HG03378 (cell line): Measurements from ENCODE around the gene PTGIS.
"Not testable (repeated sequence)": the region's sequence is repeated elsewhere in the genome, so short reads cannot be mapped to it uniquely, and the experiment has no call there.

Source experiments
- ATAC-seq: cut with Tn5 transposase; IDR thresholded peaks from one replicate; pipeline ENCODE4 v1.9.1; 2021; ENCODE audit warnings: mild to moderate bottlenecking, moderate library complexity; ENCODE audit not compliant: unreplicated experiment

The PTGIS gene

DNA sequence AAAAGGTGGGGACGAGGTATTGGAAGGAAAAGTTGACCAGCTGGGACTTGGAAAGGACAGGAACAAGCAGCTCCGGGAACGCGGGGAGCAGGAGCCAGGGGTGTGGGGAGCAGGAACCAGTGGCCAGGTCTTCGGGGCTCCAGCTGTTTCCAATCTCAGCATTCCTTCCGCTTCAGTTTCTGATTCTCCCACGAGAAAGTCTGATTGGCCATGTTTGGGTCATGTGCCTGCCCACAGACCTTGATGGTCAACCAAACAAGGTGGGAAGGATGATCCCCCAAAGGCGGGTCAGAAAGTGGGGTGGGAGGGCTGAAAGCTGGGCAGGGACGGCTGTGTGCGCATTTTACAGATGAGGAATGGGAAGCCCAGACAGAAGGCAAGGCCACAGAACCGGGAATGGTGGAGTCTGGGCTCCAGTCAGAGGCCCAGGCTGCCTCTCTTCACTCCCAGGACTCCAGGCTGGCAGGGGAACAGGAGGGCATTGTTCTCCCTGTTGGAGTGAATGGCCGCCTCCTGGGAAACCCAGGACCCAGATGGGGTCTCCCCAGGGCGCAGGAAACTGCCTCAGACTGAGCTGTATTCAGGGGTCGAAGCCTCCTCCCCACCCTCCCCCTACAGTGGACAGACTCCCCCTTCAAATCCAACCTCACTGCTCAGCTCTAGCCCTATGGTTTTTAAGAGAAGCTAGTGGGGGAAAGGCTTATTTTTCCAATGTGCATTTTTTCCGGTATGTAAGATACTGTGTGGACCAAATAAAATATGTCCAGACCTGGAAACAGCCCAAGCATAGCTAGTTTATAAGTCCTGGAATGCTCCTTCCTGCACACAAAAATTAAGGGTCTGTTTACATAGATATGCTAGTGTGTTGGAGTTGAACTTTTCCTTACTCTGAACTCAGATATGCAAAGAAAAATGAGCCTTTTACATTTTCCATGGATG, 12.2 kb upstream of the PTGIS start:
- no peak for ATAC-seq

DNA sequence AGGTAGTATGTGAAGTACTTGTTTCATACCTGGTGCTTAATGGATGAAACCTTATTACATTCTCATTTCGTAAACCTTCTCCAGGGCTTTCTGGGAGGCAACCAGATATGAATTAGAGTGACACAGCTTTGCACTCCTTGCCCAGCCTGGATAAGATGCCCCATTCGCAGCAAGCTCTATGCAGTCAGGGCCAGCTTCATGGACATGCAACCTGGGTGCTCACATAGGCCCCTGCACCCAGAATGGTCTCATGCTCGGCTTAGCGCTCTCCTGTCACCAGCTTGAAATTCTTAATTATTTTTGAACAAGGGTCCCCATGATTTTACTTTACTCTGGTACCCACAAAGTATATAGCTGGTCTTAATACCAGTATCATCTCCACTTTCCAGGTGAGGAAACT, 11.3 kb upstream of the PTGIS start:
- no peak for ATAC-seq

DNA sequence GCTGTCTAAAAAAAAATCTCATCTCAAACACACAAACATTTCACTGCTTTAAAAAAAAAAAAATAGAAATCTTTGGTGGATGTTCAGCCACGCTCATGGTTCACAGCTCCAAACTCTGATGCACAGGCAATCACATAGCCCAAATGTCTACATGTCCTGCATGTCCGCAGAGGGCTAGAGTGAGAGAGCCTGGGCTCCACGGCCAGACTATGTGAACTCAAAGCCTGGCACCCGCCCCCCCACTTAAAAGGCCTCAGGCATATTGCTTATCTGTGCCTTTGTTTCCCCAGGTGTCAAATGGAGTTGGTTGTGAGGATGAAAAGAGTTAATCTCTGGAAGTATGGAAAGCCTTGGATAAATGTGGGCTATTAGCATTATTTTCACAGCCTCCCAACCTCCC, 10.5 kb upstream of the PTGIS start:
- ATAC-seq, result no peak

DNA sequence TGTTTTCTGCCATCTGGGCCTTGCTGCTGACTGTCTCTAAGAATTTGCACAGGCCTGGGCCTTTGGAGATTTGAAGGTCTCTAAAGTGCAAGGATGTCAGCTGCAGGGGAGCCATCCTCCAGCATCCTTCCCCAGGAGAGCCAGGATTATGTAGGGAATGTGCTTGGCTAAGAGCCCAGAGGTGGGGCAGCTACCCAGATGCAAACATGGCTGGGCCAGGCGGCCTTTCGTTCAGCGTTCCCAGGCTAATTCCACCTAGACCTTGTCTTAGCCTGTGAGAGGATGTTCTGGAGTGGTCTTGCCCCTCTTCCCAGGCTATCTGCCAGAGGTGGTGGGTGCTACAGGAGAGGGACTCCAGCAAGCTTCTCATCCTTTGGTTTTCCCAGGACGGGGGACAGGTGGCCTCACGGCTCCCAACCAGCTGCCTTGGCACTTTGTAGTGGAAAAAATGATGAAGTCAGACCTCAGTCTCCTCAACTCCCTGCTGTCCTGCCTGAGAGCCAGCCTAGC, 7.7 kb upstream of the PTGIS start:
- ATAC-seq, result no peak

DNA sequence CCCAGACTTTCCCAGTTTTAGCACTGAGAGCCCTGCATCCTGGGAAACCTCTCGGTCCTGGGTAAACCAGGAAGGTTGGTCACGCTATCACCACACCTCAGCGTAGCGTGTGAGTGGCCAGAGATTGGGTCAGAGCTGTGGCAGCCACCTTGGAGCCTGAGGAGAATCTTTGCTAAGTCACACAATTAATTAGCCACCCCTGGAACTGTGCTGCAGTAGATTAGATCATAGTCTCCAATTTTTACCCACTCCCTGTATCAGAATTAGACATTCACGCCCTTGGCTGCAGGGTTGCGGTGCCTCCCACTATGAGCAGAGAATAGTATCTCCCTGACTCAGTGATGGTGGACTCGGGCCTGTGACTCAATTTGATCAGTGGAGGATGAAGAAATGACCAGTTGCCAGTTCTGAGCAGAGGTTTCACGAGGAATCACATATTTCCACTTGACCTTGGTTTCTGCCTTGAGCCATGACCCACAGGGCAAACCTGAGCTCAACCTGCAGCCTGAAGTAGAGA, 6.0 kb upstream of the PTGIS start:
- no peak for ATAC-seq

DNA sequence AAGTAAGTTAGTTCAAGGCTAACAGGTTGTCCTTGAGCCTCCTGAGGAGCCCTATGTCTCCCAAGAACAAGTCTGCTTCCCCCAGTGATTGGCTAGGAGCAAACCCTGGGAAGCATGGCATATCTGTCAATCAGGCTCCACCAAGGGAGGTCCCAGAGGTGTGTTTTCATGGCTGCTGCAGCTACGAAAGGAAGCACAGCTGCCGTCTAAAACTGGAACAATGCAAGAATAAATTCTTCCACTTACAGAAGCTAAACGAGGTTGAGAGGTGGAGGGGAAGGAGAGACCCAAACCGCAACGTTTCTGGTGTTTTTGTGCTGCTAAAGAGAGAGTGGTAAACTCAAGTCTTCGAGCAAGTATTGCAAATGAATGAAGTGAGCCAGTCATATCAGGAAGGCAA, 4.9 kb upstream of the PTGIS start:
- no peak for ATAC-seq

DNA sequence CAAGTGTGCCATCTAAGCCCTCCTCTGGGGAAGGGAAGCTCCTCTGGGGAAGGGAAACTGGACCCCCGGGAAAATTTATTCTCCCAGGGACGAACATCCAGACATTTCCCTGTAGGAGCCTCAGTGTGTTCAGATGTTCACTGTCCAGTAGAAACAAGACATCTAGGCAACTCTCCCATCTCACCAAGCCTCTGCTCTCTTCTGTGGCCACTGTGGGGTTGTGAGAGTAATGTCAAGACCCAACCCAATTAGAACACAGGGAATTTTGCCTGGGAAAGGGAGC, 3.6 kb upstream of the PTGIS start:
- no peak for ATAC-seq

DNA sequence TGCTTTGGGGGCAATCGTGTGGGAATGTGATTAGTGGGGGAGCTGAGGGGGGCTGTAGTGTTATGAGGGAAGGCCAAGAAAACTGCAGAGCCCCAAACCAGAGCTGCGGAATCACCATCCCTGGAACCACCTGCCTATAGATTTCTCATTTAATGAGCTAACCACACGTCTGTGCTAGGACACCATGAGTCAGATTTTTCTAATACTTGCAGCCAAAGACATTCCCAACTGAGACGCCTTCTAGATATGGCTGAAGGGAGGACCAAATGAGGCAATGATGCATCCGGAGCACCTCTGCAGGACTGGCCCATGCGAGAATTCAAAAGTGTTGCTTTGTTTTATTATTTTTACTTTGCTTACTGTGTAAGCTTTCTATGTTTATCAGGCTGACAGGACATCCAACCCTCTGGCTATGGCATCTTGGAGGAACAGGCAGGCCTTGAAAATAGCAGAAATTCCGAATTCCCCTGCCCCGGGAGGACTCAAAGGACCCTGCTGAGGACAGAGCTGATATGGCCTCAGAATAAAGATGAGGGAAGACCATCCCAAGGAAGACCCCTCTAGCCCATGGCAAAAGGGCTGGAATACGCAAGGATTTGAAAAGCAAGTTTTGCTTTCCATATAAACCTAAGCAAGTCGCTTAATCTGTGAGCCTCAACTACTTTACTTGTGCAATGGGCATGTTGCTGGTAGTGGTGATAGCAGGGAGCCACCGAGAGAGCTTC, 3.1 kb upstream of the PTGIS start:
- no peak for ATAC-seq

DNA sequence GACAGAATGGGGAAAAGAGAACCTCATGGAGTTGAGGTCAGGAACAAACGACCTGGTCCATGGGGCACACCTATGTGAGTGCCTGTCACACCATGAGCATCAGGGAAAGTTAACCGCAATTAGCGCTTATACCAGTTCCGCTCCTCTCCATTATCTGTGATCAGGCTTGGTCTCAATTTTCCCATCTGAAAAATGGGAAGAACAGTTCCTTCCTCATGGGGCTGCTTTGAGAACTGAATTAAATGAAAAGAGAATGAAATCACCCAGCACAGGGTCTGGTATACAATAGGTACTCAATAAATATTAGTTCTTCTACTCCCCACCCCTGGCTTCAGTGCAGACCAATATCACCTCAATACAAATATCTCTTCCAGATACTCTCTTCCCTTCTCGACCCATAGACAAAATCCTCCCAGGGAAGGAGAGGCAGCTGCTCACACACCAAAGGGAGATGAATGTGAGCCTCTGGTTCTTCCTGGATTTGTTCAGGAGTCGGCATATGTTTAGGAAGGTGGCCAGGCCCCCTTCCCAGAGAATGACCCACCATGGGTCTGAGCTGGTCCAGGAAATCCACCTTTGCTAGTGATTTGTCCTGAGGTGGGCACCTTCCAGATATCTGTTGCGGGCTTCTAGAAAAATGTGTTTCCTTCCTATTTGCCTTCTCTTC, 2.4 kb upstream of the PTGIS start:
- ATAC-seq, result no peak

DNA sequence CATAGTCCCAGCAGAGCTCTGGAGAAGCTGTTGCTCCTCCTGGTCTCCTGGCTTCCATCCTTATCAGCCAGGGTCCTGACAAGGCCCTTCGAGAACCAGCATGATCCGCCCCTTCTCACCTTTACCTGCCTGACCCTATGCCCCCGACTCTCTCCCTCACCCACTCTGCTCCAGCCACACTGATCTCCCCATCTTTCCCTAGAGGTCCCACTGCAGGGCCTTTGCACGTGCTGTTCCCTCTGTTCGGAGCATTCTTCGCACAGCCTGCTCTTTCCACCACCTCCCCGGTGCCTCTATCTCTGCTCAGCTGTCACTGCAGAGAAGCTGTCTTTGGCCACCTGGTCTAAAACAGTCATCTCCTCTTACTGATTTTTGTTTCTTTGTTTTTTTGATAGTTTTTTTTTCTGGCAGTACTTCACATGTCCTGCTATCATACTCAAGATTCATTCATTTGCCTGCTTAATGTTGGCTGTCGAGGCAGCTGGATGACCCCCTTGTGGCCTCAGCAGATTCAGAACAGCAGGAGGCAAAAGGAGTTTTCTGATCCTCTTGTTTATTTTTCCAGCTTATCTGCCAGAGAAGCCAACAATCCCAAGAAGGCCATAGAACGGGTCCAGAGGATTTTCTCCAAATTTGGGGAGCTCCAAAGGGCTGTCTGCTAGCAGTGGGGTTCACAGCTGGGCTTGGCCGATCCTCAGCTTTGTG, 1.6 kb upstream of the PTGIS start:
- no peak for ATAC-seq

DNA sequence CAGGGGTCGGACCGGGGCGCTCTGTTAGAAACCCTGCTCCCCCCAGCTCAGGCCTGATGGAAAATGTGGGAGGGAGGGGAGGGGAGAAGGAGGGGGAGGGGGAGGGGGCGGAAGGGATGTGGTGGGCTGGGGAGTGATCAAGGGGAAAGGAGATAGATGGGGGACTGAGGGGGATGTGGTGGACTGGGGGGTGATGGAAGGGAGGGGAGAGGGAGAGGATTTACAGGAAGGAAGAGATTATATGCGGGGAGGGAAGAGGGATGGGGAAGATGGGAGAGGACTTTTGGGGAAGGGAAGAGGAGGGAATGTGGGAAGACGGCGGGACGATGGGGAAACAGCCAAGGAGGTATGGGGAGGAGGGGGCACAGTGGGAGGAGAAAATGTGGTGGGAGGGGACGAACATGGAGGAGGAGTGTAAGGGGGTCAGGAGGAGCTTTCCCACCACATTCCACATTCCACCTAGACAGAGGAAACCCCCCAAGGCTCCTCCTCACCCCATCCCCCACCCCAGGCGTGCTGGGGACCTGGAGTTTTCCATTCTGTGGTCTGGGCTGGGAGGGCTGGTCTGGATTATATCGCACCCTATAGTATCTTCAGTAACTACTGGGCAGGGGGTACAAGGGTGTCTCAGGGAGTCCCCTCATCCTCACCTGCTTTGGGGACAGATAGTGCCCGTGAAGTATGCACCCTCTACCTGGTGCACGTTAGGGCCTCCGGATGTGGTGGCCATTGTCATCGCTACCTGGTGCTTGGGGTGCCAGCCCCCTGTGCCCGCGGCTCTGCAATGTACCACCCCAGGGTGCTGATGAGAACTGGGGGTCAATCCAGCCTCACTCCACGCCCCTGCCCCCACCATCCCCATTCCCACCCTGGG, 578 bp upstream of the PTGIS start:
- no peak for ATAC-seq

DNA sequence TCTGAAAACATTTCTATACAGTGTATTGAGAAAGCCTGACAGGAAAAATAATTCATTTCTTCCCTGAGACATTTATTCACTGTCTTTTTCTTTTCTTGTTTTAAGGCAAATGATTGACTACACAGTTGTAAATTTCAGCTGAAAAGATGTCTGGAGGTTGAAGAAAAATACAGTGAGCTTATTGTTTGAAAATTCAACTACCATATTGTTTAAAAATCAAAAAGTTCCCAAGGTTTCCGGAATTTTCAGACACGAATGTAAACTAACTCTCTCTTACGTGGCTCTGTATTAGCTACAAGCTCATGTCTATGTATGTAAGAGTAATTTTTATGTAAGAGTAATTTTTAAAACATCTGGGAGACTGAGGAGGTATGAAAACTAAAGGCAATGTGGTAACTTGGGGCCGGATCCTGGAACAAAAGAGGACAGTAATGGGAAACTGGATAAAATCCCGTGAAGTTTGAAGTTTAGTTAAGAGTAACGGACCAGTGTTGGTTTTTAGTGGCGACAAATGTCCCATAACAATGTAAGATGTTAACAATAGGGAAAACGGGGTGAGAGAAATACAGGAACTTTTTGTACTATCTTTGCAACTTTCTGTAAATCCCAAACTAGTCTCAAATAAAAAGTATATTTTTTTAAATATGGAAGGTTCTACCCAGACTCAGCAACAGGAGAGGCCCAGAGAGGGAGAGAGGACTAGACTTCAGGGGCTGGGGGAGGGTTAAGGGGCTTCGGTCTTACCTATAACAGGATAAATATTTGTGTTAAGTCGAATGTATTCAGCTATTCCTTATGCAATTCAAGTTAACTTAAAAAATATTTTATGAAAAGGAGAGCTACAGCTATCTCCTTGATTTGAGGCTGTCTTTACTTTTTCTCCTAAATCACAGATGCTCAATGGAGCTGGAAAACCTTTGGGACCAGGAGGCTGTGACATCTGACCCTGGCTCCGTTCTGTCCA, 1.3 kb downstream of the PTGIS start:
- ATAC-seq, result no peak

DNA sequence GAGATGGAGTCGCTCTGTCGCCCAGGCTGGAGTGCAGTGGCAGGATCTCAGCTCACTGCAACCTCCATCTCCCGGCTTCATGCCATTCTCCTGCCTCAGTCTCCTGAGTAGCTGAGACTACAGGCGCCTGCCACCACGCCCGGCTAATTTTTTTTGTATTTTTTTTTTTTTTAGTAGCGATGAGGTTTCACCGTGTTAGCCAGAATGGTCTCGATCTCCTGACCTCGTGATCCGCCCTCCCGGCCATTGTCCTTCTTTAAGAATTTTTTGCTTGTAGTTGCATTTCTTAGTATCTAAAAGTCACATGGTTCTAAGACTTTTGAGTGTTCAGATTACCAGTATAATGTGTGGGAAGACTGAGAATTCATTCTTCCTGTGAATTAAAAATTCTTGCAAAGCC, 2.9 kb downstream of the PTGIS start:
- not testable (repeated sequence) for ATAC-seq

DNA sequence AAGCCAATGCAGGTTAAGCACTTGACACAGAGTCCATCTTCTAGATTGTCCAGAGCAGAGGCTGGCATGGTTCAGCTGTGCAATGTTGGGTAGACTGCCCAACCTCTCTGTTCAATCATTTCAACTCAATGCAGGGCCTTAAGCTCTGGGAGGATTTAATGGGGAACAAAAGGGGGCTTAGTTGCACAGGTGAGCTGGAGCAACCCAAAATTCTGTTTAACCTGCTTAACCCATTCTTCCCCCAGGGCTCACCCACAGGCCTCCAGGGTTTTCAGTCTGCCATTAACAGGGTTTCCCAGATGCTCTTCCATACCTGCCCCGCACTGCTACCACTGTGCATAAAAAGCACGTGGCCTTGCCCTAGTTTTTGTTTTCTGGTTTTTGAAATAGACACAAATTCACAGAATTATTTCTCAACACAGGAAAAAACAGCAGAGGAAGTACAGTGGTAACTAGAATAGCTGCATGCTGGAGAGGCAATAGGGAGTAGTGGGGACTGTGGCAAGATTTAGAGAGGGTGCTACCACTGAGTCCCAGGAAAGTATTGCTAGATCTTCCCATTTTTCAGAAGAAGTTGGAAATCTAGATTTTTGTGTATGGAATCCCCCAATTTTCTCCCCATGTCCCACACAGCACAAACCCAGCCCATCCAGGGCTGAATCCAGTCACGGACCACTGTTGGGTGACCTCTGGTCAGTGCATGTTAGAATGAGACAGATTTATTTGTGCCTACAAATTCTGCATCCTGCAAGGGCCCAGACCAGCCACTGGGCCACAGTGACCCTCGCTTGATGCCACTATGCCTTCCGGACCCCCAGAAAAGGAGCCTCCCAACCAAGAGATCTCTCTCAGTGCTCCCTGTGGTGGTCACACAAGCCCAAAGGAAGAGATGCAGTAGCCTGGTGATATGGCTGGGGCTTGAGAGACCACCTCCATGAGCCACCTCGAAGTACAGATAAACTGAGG, 4.6 kb downstream of the PTGIS start:
- no peak for ATAC-seq

DNA sequence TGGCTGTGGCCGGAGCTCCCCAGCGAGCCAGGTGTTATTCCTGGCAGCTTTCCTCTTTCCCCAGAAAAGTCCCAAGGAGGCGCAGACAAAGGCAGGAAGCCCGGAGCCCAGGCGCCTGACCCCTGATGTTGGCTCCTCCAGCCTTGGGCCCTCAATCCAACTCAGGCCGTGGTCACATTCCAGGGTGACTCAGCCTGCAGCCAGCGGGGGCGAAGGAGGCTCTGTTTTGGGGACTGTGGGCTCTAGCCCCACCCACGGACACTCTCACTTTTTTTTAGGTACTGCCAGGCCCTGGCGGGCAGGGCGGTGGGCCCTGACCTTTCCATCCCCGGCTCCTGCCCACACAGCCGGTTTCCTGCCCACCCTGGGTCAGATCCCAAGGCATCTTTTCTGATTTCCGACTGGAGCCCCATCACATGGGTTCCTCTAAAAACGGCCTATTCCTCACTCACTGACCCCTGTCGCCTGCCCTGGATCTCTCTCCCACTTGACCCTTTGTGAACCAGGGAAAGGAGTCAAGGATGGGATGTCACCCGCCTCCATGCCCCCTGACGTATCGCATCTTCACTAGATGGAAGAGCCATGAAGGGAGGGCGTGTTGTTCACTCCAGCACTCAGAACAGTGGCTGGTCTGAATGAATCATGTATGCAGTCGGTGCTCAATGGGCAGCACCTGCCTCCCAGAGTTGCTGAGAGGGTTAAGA, 5.5 kb downstream of the PTGIS start:
- no peak for ATAC-seq

DNA sequence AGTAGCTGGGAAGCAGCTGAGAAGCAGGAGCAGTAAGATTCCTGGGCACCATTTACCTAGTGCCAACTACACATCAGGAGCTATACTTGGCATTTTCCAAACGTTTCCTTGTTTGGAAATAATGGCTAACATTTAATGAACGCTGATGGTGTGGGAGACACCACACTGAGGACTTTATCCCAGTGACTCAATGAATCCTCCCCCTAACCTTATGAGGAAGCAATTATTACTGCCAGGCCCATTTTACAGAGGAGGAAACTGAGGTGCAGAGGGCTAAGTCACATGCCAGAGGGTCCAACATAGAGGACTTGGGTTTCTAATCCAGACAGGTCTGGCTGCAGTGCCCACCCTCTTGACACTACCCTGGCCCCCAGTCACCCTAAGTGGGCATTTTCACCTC, 6.1 kb downstream of the PTGIS start:
- ATAC-seq, result no peak

DNA sequence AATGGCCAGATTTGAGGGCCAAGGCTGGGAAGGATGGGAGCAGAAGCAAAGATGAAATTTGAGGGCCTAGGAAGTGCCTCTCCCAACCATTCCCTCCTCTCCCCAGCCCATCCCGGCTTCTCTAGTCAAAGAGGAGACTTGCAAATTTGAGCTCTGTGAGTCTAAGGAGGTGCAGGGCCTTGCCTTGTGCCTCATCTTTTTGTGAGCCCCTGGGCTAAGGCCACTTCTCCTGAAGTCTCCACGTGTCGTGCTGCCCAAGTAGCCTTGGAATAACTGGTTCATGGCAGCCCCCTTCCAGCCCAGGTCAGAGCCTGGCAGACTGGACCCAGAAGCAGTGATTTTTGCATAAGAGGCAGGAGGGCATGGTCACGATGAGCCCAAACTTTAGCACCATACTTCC, 6.7 kb downstream of the PTGIS start:
- no peak for ATAC-seq
